Ovary (tissue), 3 donors: ENCODE measurements around the gene RPL18A.

Experiments
- EP300 ChIP-seq: sonication (generic); formaldehyde crosslinking; IDR thresholded peaks from one replicate; pipeline ENCODE4 v1.6.1; 2017; ENCODE audit warnings: antibody characterized with exemption
- TF ChIP-seq, protein P1 (sequence below), 3 donors: fragments of 450-650 bp in 2 of 3; fragments of 200-600 bp in 1 of 3; IDR thresholded peaks; one replicate each; pipeline versions ENCODE4 v1.5.1 to v1.8.0; 2016 to 2022; ENCODE audit warnings: antibody characterized with exemption in 3 of 3, mild to moderate bottlenecking in 1 of 3
- donor health status: DM: no; HTN: no; CAD: no.

DNA sequence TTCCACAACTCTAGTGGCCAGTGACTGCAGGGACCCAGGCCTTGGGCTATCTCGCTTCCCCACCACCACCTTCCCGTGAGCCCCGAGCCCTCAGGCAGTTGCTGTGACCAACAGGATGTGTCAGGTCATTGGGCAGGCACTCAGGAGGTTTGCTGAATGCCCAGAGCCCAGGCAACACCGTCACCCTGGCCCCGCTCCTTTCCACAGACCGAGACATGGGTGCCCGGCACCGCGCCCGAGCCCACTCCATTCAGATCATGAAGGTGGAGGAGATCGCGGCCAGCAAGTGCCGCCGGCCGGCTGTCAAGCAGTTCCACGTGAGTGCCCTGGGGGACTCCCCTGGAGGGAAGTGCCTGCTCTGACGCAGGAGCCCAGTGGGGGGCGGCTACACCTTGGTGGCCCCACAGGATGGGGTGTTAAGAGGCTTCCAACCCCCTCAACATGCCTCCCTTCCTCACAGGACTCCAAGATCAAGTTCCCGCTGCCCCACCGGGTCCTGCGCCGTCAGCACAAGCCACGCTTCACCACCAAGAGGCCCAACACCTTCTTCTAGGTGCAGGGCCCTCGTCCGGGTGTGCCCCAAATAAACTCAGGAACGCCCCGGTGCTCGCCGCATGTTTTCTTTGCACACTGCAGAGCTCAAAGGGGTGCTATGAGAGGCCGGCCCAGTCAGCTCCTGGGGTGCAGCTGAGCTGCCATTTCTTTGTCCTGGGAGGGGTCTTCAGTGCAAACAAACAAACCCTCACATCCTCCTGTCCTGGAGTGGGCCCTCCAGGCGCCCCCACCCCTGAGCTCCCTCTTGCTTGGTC lies 3.2 kb downstream of the RPL18A start:
- TF ChIP-seq, protein P1, sequence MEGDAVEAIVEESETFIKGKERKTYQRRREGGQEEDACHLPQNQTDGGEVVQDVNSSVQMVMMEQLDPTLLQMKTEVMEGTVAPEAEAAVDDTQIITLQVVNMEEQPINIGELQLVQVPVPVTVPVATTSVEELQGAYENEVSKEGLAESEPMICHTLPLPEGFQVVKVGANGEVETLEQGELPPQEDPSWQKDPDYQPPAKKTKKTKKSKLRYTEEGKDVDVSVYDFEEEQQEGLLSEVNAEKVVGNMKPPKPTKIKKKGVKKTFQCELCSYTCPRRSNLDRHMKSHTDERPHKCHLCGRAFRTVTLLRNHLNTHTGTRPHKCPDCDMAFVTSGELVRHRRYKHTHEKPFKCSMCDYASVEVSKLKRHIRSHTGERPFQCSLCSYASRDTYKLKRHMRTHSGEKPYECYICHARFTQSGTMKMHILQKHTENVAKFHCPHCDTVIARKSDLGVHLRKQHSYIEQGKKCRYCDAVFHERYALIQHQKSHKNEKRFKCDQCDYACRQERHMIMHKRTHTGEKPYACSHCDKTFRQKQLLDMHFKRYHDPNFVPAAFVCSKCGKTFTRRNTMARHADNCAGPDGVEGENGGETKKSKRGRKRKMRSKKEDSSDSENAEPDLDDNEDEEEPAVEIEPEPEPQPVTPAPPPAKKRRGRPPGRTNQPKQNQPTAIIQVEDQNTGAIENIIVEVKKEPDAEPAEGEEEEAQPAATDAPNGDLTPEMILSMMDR (IDR thresholded peaks at IDR 0.05) = no peak
- TF ChIP-seq EP300 = no peak
